ENCODE measurements around the gene ZBTB39.

GRCh38 chr12:57027805-57028153 is 21.4 kb upstream of the ZBTB39 start:
- TF ChIP-seq CTCF (IDR thresholded peaks at IDR 0.05; ENCODE audit: poor library complexity) = no peak
- no peak for TF ChIP-seq EZH2phosphoT487 (IDR thresholded peaks at IDR 0.05; ENCODE audit: low read depth, severe bottlenecking, unreplicated experiment)
